HG02884 (cell line): ENCODE results near the gene SPON1.
"Not testable (repeated sequence)": the region's sequence is repeated elsewhere in the genome, so short reads cannot be mapped to it uniquely, and the experiment has no call there.

ENCODE experiments used
- ATAC-seq: cut with Tn5 transposase; IDR thresholded peaks from one replicate; pipeline ENCODE4 v1.9.1; 2021; ENCODE audit warnings: mild to moderate bottlenecking, moderate library complexity; ENCODE audit not compliant: unreplicated experiment

SPON1 gene

DNA sequence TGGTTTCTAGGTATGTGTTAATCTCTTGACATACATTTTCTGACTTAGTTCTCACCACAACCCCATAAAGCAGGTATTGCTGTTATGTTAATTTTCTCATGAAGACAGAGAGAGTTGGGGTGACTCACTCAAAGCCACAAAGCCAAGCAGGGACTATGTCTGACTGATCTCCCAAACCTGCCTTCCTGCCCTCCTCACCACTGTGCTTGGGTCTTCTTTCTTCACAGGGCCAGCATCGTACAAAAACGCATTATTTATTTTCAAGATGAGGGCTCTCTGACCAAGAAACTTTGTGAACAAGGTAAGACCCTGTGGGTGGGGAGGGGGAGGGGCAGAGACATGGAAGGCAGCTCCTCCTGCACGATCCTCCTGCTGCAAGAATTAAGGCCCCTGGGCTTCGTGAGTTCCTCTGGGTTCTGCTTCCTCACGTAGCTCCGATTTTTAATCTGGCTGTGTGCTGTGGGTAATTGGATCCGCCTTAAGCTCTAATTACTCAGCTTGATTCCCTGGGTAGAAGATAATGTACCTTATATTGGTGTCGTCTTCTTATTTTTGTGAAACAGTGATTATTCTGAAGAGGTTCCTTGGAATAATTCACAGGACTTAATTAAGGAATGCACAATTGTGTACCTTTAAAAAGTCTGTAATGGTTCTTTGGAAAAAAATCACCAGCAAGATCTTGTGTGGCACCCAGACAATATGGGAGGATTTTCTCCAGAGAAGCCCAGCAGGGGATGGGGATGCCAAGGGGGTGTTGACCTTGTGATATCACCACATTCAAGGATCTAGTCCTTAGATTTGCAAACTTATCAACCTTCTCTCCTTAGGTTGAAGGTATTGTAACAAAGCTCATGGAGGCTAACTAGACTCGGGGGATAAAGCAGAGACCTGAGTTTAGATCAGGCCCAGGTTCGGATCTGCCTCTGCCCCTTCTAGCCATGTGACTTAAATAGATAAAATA is 112.9 kb downstream of the SPON1 start:
- no peak for ATAC-seq

DNA sequence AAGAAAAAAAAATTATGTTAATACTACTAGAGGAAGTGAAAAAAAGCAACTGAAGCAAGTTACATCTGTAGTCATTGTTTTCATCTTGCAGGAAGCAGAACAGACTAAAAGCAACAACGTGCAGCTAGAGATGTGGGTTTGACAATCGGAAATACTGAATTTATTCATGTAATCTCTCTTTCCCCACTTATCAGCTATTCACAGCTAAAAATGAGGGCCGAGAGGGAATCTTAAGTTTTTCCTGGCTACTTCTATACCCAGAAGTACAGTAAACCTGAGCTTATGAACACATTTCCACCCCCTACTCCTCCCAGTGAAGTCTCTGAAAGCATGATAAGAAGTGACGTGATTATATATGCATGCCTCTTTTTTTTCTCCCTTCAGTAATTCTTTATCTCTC is 116.5 kb downstream of the SPON1 start:
- ATAC-seq, result no peak

DNA sequence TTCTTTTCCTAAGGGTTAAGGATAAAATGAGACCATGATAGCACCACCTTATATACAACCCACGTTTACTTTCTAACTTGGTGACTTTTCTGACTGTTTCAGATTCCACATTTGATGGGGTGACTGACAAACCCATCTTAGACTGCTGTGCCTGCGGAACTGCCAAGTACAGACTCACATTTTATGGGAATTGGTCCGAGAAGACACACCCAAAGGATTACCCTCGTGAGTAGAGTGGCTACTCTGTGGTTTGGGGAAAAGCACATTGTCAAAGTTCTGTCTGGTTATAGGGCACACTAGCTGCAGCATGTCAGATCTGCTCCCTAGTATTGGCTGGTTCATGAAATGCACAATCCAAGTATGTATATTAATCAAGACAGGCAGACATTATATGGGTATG is 117.3 kb downstream of the SPON1 start:
- ATAC-seq, result no peak

DNA sequence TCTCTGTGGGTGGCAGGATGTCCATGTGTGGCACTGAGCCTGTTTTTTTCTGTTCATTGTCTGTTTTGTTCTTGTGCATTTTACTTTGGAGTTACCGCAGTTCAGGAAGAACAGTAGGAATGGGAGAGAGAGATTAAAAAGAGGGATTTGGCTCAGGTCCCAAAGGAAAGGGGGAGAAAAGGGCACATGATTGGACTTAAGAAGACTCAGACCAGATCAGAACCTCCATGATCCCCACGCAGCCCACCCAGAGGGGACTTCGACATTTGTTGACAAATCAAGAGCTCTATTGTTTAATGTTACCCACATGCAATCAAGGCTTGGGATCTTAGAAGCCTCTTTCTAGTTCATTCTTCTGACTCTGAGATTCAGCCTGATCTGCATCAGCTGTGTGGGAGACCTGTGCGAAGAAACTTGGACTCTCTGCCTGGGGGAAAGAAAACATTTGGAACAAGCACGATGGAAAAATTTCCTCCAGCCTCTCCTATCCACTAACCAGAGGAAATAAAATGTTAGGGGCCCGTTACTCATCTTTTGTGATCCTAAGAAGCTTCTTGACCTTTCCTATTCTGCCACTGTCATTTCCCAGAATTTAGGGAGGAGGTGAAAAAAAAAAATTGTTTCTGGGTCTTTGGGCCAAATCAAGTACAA is 119.2 kb downstream of the SPON1 start:
- ATAC-seq, result no peak

DNA sequence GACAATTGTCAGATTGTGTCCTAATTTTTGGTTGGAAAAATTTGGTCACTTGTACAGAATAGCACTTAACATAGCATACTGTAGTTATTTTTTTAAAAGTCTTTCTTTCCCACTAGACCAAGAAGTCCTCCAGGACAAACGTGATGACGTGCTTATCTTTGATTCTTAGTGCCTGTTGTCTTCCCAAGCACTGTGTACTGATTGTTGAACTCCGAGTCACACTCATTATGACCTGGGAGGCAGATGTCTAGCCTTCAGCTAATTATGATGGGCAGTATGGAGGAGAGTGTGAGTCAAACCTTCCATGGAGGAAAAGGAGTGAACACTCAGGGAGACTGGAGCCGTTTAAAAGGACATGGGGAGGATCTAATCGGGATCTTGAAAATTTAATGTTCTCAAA is 119.8 kb downstream of the SPON1 start:
- ATAC-seq, result no peak

DNA sequence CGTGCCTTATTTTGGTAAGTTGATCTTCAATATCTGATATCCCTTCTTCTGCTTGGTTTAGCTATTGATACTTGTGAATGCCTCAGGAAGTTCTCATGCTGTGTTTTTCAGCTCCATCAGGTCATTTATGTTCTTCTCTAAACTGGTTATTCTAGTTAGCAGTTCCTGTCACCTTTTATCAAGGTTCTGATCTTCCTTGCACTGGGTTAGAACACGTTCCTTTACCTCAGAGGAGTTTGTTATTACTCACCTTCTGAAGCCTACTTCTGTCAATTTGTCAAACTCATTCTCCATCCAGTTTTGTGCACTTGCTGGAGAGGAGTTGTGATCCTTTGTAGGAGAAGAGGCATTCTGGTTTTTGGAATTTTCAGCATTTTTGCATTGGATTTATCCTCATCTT is 126.3 kb downstream of the SPON1 start:
- not testable (repeated sequence) for ATAC-seq

DNA sequence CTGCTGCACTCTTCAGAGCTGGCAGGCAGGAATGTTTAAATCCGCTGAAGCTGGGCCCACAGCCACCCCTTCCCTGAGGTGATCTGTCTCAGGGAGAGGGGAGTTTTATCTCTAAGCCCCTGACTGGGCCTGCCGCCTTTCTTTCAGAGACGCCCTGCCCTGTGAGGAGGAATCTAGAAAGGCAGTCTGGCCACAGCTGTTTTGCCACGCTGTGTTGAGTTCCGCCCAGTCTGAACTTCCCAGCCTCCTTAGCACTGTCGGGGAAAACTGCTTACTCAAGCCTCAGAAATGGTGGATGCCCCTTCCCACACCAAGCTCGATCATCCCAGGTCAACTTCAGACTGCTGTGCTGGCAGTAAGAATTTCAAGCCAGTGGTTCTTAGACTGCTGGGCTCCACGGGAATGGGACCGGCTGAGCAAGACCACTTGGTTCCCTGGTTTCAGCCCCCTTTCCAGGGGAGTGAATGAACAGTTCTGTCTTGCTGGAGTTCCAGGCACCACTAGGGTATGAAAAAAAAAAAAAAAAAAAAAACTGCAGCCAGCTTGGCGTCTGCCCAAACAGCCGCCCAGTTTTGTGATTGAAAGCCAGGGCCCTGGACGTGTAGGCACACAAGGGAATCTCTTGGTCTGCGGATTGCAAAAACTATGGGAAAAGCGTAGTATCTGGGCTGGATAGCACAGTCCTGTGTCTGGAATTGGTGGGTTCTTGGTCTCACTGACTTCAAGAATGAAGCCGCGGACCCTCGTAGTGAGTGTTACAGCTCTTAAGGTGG is 127.4 kb downstream of the SPON1 start:
- no peak for ATAC-seq

DNA sequence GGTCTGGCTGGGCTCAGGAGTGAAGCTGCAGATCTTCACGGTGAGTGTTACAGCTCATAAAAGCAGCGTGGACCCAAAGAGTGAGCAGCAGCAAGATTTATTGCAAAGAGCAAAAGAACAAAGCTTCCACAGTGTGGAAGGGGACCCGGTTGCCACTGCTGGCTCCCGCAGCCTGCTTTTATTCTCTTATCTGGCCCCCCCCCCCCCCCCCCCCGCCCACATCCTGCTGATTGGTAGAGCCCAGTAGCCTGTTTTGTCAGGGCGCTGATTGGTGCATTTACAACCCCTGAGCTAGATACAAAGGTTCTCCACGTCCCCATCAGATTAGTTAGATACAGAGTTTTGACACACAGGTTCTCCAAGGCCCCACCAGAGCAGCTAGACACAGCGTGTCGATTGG is 128.1 kb downstream of the SPON1 start:
- ATAC-seq, result not testable (repeated sequence)

DNA sequence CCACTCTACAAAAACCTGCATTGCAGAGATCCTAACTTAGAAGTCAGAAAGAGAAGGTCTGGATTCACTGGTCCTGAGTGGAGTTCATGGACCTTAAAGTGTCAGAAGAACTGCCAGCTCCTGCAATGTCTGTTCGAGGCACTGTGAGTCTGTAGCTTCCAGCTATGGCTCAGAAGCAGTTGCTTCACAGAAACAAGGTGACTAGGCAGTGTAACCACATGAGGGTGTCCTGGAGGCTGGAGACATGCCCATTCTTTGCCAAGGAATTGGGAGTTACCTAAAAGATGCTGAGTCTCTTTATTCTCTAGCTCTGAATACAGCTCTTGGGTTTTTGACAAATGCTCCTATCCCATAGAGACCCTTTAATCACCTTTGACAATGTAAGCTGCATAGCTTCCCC is 130.5 kb downstream of the SPON1 start:
- no peak for ATAC-seq

DNA sequence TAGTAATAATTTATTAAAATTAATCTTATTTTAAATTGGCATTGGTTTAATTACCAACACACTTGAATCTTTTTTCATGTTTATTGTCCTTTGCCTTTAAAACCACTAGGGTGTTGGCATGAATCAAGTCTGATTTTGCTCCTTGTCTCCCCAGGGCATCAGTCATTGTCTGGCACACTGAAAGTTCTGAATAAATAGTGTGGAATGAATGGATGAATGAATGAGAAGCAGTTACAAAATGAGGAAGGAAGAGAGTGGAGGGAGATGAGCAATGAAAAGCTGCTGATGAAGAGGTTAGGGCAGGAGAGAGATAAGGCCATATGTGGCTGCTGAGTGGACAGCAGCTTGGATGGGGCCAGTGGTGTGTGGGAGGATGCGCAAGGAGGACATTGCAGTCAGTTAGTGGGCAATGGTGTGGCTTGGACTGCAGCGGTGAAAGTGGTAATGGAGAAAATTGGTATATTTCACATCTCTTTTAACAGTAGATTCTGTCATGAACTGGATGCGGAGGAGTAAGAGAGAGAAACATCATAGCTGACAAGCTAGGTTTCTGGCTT is 132.0 kb downstream of the SPON1 start:
- no peak for ATAC-seq

DNA sequence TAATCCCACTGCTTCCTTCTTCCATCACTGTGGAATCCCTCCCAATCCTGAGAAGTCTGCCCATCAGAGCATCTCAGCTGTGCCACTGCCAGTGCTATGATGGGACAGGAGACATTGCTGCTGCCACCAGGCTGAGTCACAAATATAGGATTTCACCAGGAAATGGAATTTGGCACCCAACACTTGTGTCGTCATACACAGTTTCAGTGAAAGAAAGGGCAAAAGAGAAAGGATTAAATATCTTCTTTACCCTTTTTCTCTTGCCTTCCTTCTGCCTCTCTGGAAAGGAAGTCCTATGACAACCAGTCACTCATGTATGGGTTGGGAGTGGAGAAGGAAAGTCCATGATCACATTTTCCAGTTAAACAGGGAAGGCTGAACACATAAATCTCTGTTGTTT is 133.4 kb downstream of the SPON1 start:
- no peak for ATAC-seq

DNA sequence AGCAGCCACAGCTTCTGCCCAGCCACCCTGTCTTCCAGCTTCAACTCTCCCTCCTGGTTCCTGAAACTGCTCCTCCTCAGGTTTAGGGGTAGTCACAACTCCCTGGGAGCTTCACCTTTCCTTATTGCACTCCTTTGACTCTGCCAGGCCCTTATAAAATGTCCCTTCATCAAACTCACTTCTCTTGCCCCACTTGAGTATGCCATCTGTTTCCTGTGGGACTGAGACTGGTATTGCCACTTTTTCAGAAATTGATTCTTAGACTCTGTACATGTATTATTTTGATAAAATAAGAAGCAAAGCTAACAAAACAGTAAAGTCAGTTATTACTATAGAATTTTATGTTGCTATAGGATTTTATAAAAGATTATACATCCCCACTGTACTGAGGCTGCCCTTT is 134.1 kb downstream of the SPON1 start:
- no peak for ATAC-seq

DNA sequence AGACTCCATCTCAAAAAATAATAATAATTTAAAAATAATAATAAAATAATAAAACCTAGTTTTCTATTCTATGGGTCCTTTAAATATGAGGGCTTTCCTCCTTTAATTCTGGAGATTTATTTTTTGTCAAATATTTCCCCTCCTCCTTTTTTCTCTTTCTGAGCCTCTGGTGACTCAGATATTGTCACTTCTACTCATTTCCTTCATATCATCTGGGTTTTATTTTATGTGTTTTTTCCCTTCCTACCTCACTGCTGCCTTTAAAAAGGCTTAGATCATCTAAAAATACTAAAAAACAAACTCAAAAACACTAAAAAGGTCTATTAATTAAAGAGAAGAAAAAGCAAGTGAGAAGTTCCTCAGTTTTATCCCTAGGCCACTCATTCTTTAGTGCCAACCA is 138.9 kb downstream of the SPON1 start:
- no peak for ATAC-seq

DNA sequence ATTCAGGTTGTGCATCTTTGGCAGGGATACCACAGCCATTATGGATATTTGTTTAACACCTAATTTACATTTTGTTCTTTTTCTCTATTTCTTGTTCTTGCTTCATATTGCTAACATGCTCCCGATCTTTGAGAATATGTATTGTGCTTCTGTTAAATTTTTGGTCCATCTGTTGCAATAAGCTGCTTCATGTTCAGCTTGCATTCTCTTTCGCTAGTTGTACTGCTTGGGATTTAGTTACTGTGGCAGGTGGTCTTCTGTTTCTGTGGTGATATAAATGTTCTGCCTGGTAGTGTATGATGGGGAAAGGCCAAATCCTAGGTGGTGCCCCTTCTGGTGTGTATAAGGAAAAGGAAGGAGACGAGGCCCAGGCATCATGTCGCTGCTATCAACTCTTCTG is 140.2 kb downstream of the SPON1 start:
- no peak for ATAC-seq

DNA sequence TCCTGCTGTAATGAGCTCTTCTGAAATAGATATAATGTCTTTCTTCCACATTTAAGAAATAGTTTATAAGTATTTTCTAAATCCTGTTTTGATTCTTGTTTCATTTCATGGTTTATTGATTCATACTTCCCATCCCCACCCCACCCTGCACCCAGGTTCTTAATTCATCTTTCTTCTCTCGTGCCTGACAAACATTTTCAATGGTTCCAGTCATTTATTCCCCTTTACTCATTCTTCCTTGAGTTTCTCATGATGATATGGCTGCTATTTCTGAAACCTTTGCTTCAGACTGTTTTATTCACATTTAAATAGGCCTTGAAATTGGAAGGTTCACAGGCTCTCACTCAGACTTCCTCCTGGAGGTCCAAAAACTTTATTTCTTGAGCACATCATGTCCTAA is 142.9 kb downstream of the SPON1 start:
- ATAC-seq, result no peak

DNA sequence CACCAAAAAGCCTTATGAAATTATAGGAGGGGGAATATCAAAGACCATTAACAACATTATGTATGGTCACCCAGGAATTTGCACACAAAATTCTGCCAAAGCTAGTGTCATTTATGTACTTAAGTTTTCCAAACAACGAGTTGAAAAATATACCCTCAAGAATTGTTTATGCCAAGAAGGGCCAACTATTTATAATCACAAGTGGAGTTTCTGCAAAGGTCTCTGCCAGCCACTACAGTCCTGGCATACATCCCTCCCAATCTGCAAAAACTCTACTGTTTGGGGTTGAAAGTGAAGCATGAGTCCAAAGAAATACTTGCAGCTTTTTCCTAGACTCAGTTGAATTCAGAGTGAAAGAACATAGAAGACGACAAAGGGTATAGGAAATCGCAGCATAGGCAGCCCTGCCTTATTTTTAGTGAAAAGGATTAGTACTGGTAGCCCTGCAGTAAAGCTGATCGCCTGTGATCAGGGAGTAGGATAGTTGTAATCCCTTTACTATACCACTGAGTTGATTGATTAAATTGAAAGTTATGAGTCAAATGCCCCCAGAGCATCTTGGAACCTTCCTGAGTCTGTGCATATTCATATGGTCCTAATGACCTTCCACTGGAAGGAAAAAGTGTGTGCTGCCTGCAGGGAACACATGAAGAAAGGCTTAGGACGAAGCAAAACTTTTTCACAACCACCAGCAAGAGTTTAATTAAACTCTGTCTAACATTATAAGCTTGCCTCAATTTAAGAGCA is 144.0 kb downstream of the SPON1 start:
- no peak for ATAC-seq

DNA sequence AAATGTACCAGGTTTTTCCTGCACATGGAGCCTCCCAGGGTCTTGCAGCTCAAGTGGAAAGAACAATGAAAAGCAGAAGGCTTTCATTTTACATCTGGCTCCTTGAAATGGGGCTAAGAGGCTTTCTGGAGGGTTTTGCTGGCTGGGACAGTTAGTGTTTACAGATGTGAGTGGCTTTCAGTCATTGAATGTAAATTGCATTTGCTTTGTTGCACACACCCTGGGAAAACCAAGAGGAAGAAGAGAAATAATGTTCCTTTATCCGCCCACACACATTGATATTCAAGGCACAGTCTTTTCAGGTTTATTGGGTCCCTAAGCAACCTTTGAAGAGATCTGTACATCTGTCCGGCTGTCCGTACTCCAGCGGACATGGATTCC is 144.5 kb downstream of the SPON1 start:
- ATAC-seq, result no peak

DNA sequence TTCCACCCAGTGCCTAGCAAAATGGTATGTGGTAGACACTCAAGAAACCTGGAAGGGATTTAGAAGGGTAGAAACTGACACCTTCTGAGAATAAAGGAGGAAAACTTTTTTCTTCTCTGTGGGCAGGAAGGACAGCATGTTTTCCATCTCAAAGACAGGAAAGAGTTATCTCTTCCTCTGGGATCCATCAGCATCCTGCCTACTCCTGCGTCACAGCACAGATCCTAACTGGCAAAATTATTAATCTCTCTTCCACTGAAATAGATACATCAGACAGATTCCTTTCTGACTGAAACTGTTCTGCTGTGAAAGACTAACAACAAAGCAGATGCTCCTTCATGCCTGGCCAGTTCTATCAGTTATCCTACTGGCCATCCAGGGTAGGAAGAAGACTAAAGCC is 147.2 kb downstream of the SPON1 start:
- ATAC-seq, result no peak

DNA sequence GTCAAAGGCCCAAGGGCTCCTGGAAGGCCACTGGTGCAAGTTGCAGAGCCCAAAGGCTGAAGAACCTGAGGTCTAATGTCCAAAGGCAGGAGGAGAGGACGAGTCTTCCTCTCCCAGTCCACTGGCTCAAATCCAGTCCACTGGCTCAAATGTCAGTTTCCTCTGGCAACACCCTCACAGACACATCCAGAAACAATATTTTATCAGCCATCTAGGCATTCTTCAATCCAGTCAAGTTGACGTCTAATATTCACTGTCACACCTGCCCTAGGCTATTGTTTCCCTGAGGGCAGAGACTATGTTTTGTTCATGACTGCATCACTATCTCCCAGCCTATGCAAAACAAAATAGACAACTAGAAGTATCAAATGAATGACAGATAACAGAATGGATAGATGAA is 148.1 kb downstream of the SPON1 start:
- ATAC-seq, result no peak

DNA sequence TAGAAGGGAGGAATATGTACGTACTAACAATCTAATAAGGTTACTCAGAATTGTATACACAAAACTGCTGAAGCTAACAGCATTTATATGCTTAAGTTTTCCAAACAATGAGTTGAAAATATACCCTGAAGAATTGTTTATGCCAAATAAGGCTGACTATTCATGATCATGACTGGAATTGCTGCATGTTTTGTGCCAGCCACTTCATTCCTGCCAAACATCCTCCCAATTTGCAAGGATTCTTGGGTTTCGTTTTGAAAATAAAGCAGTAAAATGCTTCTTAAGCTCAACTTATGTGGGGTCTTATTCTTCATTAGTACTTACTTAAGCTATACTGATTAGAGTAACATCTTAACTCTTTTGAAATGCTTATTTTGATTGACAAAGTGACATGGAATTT is 149.0 kb downstream of the SPON1 start:
- ATAC-seq, result no peak

DNA sequence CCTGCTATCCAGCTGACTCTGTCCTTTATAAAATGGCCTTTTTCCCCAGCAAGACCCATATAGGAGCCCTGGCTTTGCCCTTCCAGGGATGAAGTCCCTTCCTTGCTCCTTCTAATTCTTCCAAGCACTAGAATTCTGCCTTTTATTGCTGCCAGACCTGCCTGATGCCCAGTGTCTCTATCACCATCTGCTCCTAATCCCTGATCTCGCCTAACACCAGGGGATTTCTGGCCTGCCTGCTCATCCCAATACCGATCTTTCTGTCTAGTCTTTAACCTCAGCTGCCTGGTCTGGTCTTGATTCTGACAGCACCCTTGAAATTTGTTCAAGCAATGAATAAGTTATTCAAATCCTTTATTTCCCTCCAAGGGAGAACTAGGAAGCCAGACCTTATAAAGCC is 150.2 kb downstream of the SPON1 start:
- ATAC-seq, result no peak
